ENCODE measurements around the gene TRIM61.
"Not testable (repeated sequence)": the region's sequence is repeated elsewhere in the genome, so short reads cannot be mapped to it uniquely, and the experiment has no call there.

TRIM61 gene

GRCh38 chr4:165010487-165010886 lies 33.0 kb upstream of the TRIM61 start:
- in situ Hi-C loops (cut with MboI; ENCODE audit: low sequenced_read_pairs, unreplicated experiment) = no loop called here
- no peak for DNase-seq (ENCODE audit: low spot score)
- TF ChIP-seq CTCF (IDR thresholded peaks at IDR 0.05; ENCODE audit: borderline replicate concordance, control extremely low read depth, extremely low read depth, insufficient read depth, missing control alignments) = no peak

GRCh38 chr4:165009493-165010227 lies 32.2 kb upstream of the TRIM61 start:
- TF ChIP-seq CTCF (IDR thresholded peaks at IDR 0.05; ENCODE audit: borderline replicate concordance, control extremely low read depth, extremely low read depth, insufficient read depth, missing control alignments) = no peak
- DNase-seq (ENCODE audit: low spot score) = no peak
- in situ Hi-C loops (cut with MboI; ENCODE audit: low sequenced_read_pairs, unreplicated experiment) = no loop called here

GRCh38 chr4:165006886-165007285 lies 29.4 kb upstream of the TRIM61 start:
- in situ Hi-C loops (cut with MboI; ENCODE audit: low sequenced_read_pairs, unreplicated experiment) = no loop called here
- no peak for DNase-seq (ENCODE audit: low spot score)
- TF ChIP-seq CTCF (IDR thresholded peaks at IDR 0.05; ENCODE audit: borderline replicate concordance, control extremely low read depth, extremely low read depth, insufficient read depth, missing control alignments) = no peak

- in situ Hi-C loops (cut with MboI; ENCODE audit: low sequenced_read_pairs, unreplicated experiment) = no loop called here
Measured at GRCh38 chr4:165006456-165006855, 29.0 kb upstream of the TRIM61 start.

GRCh38 chr4:165005352-165005925 lies 28.0 kb upstream of the TRIM61 start:
- DNase-seq (ENCODE audit: low spot score) = no peak
- no peak for TF ChIP-seq CTCF (IDR thresholded peaks at IDR 0.05; ENCODE audit: borderline replicate concordance, control extremely low read depth, extremely low read depth, insufficient read depth, missing control alignments)
- in situ Hi-C loops (cut with MboI; ENCODE audit: low sequenced_read_pairs, unreplicated experiment) = no loop called here

More at GRCh38 chr4:165006456-165006855, 29.0 kb upstream of the TRIM61 start:
- no peak for TF ChIP-seq CTCF (IDR thresholded peaks at IDR 0.05; ENCODE audit: borderline replicate concordance, control extremely low read depth, extremely low read depth, insufficient read depth, missing control alignments)
- DNase-seq (ENCODE audit: low spot score) = no peak

DNA sequence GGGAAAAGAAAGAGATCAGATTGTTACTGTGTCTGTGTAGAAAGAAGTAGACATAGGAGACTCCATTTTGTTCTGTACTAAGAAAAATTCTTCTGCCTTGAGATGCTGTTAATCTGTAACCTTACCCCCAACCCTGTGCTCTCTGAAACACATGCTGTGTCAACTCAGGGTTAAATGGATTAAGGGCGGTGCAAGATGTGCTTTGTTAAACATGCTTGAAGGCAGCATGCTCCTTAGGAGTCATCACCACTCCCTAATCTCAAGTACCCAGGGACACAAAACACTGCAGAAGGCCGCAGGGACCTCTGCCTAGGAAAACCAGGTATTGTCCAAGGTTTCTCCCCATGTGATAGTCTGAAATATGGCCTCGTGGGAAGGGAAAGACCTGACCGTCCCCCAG lies 24.5 kb upstream of the TRIM61 start:
- in situ Hi-C loops (cut with MboI; ENCODE audit: low sequenced_read_pairs, unreplicated experiment); DNase-seq (ENCODE audit: low spot score): not testable (repeated sequence)

- in situ Hi-C loops (cut with MboI; ENCODE audit: low sequenced_read_pairs, unreplicated experiment) = loop anchor here (25.0 kb wide), 1 partner anchor 211 kb away; no protein-coding TSS in a partner anchor
- not testable (repeated sequence) for DNase-seq (ENCODE audit: low spot score)
Measured at GRCh38 chr4:164998526-164999080, 21.1 kb upstream of the TRIM61 start.

Data from GM13976 (cell line).